ELR (cell line): ENCODE data around the gene XPR1.

Experiments used
- DNase-seq: peaks from one replicate; pipeline ENCODE4 v3.0.0-alpha.2; 2015; ENCODE audit warnings: low read depth

XPR1 gene

DNA sequence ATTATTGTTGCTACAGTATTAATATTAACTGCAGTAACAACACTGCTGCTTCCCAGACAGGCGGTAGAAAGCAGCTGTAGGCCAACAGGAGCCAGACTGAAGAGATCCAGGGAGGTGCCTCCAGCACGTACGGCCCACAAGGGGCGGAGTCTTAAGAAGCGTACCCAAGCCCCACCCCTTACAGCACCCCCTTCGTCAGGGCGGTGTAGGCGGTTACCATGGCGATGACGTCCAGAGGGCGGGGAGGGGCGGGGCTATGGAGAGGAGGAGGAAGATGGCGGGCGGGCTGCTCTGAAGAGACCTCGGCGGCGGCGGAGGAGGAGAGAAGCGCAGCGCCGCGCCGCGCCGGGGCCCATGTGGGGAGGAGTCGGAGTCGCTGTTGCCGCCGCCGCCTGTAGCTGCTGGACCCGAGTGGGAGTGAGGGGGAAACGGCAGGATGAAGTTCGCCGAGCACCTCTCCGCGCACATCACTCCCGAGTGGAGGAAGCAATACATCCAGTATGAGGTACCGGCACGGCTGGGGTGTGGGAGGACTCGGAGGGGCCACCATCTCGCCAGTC lies at the start of gene XPR1:
TSS of gene XPR1 (plus strand) at position 257 of the 560 bp plus-strand sequence. CDS start at position 437, 180 bp downstream.
- DNase-seq: peak; percentile 99

DNA sequence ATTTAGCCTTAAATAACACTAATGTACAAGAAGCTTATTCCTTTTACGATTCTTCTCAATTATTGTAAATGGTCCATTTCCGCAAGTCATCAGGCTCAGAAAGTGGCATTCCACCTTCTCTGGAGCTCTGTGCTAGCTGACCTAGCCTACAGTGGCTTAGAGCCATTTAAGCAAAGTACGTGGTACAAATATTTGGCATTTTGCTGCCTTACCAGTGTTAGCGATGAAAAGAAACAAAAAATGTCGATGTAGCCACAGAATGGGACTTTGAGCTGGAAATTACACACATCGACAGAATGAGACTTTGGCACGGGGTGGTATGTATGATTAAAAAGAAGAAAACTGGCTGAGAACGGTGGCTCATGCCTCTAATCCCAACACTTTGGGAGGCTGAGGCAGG lies 47.0 kb upstream of the XPR1 start:
- DNase-seq: no peak

DNA sequence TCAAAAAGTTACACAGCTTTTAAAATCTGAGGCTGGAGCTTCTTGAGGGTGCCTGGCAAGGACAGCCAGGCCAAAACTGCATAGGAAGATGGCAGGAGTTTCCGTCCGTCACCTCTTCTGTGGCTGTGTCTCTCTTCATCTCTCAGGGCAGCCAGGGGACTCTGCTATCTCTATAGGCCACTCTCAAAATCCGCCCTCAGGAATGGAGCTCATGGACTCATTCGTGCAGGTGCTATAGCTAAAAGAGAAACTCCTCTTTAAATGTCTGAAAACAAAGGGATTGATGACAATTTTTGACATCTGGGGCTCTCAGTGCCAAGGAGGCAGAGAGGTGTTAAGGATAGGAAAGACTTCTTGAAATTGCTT lies 45.8 kb upstream of the XPR1 start:
- no peak for DNase-seq

DNA sequence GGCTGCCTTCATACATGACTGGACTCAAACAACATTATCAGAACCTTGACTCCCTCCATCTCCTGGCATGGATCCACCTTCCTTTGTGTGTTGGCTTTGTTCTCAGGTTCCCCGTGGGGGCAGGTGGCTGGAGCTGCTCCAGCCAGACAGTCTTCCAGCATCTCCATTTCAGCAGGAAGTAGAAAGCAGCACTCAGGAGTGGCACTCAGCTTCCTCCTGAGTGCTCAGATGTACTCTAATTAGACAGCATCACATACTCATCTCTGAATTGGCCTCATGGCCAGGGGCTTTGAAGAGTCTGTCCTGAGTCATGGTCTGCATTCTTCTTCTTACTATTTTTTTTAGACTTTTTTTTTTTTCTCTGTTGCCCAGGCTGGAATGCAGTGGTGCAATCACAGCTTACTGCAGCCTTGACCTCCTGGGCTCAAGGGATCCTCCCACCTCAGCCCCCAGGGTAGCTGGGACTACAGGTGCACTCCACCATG lies 45.1 kb upstream of the XPR1 start:
- peak; percentile 61 for DNase-seq

DNA sequence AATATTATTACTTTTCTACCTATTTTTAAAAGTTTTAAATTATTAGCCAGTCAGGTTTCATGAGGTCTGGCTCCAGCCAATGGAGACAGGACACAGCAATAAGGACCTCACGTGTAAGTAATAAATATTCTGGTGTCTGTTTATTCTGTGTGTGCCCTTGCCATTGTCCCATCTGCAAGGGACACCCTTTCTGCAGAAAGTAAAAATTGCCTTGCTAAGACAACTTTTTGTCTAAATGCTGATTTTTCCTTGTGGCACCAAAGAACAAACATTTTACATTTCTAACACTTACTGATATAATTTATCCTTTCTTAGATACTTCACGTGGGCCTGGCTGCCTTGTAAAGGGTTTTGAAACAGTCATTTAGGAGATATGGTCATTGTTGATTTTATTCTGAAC lies 43.7 kb upstream of the XPR1 start:
- no peak for DNase-seq

DNA sequence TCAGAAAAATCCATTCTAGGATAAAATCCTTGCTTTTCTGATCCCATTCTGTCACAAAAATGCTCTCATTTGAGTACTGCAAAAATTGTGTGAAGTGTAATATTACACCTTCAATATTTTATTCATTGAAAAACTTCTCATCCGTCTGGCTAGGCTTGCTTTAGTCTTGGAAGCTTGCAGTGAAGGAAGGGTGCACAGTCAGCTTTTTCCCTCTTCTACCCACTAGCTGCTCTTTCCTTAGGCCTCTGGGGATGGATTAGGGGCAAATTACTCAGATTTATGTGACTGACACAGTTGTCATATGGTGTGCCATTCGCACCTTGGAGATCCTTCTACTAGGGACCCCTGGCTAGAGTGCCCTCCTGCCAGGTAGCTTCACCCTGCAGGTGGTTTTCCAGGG lies 40.9 kb upstream of the XPR1 start:
- DNase-seq: no peak

DNA sequence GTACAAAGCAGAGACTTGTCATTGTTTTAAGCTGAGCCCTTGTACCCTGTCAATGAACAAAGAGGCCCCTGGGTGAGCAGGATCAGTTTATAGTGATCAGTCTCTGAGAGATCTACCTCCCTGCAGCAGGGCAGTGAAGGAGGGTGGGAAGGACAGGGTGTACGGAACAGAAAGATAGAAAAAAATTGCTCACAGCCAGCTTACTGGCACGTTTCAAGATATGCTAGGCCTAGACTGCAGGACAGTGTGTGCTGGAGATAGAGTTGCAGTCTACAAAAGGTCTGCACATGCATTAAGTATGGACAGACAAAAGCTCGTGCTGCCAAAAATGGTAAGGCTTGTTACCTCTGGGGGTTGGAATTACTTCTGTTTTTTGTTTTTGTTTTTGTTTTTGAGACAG lies 38.4 kb upstream of the XPR1 start:
- no peak for DNase-seq

DNA sequence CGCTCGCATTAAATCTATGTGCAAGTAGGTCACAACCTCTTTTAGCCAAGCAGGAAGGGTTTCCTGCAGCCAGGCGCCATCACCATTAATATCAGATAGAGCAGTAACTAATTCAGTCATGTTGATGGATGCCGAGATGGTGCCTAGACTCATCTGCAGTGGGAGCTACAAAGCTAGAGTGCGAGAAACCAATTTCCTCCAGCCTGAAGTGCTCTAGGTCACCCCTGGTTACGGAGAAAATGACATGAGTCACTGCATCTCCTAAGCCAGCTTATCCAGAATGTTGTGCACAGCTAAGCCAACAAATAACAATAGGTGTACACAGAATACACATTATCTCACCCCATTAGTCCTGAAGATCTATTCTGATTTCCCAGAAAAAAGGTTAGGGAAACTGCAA lies 37.1 kb upstream of the XPR1 start:
- DNase-seq: no peak

DNA sequence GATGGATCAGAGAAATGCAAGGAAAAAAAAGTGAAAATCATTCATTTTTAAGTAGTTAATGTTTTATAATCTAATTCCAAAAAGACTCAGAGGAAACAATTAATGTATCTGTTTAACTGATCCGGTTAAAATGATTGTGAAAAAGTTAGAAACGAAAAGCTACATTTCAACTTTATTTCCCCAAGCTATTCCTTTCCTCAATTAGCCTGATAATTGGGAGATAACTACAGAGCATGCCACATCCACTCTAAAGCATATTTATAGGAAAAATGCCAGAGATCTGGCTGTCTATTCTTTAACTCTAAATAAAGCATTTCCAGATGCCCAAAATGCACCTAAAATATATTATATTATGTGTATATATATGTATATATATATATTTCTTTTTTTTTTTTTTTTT lies 35.9 kb upstream of the XPR1 start:
- no peak for DNase-seq

DNA sequence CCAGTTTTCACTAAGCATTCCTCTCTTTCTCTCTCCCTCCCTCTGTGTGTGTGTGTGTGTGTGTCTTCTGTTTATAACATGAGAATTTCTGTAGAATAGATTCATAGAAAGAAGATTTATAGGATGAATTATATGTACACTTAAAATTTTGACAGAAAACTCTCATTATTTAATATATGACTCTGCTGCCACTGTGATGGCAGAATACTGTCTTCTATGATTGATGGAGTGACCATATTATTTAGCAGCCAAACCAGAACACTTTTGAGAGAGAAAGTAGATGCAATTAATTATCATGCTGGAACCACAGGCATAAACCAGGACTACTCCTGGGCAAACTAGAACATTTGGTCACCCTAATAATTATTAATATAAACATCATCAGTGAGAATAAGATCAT lies 34.3 kb upstream of the XPR1 start:
- no peak for DNase-seq

DNA sequence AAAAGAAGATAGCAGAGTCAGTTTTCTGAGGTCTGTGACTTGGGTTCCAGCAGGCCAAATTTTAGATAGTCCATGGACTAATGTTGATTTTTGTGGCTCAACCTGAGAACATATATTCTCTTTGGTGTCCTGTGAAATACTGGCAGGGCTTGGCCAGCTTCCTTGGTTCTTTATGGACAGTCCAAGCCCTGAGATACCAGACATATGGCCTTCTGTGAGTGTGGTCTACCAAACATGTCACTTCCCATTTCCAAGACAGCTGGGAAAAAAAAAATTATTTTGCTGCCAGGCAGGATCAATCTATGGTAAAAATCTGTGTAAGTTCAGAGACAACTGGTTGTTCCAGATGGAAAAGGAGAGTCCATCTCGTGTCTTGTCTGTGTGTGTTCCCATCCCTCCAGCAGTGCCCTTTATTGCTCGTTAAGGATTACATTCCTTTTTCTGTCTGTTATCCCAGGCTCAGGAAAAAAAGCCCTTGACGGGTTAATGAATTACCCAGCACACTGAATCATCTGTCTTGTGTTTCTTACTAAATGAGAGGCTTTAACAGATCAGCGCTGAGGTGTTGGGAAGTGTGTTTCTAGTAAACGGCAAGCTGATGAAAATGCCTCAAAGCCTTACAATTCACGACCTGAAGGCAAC lies 33.4 kb upstream of the XPR1 start:
- no peak for DNase-seq

DNA sequence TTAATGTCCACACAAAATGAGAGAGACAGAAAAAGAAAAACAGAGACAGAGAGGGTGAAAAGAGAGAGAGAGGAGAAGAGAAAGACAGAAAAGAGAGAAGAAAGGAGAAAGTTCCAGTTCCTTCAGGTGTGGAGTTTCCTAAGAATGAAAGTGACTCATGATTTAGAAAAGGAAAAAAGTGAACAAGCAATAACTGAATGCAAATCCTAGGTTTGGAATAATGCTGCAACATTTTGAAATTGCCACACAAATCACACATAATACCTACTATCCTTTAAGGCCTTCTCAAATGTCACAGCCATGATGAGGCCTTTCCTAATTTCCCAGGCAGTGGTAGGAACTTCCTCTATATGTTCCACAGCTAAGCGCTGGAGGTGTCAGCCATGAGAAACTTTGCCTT lies 31.5 kb upstream of the XPR1 start:
- DNase-seq: no peak

DNA sequence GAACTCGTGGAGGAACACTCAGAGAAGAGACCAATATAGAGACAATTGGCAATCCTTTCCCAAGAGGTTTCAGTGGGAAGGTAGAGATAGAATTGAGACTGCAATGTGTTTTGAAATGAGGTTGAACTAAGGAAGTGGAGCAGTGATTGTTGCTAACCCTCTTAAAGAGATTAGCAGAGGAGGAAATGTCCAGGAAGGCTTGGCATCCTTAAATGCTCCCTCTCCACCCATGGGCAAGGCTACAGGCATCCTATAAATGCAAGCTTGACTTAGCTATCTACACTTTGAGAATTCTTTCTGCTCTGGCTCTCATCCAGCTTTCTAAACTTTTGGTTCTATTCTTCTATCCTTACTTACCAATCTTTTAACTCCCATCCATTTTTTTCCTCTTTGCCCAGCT lies 30.3 kb upstream of the XPR1 start:
- DNase-seq: no peak

DNA sequence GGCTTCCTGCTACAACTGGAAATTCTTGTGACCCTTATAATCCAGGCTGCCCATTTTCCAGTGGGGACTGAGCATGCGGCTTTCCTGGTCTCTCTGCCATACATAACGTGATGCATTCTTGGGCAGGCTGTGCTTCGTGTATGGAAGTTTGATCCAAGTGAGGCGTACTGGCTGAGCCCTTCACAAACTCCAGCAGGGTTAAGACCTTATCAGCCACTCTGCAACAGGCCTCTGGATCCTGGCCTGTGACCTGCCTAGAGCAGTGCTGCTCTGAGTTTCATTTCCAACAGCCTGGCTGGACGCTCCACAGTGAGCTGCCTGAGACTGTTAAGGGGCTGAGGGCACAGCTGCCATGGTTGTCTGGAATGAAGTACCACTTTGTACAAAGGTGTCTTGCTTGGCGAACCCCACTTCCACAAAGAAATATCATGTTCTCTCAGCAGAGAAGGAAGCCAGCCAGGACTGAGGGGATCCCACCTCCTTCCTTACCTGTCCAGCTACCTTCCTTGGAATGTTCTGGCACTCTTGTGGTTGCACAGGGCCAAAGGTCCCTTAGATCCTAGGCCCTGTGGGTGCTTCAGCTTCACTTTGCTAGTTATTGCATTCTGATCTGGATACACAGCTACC lies 28.5 kb upstream of the XPR1 start:
- DNase-seq: no peak

DNA sequence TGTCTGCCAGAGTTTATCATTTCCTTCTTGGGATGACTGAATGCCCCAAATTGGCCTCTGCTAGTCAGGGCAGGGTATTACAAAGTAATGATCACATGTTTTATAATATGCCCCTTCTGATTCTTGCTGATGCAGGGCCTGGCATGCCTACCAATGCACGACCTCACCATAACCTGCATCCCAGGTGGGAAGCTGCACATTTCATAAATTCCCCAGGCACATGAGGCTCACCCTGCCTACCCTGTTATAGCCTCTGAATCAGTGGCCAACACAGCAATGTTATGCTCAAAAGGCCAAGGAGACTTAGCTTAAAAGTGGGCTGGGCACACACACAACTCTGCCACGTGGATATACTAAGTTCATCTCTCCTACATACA lies 28.0 kb upstream of the XPR1 start:
- DNase-seq: no peak

DNA sequence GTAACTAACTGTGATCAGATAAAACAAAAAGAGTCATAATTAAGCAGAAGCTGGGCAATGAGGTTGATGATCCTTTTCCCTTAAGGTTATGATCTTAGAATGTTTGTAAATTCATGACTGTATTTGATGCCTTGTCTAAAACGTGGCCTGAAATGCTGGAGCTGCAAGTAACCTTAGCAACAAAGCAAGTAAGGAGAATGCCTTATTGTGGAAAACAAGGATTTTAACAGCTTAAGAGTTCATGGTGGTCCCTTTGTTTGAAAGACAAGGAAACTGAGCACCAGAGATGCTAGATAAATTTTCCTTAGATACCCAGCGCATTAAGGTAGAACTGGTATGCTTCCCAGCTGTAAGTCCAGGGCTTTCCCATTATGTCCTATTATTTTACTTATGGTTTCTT lies 25.7 kb upstream of the XPR1 start:
- no peak for DNase-seq

DNA sequence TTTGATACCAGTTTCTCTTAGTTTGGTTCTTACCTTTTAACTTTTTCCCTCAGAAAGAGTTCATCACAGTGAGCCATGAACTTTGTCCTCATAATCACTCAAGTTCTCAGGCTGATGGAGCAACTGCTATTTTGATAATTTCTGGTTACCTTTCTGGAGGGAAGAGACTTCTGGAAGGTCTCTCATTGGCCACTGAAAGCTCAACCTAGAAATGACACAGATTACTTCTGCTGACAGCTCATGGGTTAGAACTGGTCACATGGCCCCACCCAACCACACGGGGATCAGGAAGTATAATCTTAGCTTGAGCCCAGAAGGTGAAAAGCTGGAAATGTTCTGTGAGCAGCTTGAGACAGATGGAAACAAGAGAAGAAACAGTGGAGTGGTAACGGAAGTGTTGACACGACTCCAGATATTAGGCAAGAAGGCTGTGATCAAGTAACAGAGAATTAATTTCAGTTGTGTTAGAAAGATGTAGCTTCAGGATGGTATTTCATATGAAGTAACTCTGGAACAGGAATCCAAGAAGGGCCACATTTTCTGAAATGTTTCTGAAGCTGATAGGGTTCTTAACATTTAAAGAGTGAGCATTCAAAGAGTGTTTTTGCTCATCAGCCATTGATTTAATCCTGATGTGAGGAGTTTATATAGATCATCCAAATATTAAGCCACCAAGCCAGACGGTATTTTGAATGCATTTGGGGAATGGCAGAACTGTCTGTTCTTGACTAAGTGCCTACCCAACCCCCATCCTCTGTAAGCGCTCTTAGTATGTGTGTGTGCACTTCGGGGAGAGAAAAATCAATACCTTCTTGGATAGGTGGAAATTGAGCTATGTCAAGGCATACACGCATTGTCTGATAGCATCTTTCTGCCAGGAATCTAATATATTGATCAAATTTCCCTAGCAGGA lies 21.9 kb upstream of the XPR1 start:
- DNase-seq: no peak

DNA sequence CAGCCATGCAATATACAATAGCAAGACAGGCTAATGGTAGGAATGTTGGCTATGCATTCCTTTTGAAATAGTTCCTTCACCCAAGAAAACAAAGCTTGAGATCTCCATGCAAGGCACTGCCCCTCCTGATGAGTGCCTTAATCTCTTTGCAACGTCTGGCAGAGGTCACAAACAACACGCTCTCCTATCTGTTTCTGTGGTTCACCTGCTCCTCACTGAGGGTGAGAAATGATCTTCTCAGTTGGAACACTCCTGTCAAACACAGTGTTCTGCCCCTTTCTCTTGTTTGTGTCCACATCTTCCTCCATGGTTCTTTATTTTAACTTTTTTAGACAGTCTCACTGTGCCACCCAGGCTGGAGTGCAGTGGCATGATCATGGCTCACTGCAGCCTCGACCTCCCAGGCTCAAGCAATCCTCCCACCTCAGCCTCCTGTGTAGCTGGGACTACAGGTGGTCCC lies 21.2 kb upstream of the XPR1 start:
- no peak for DNase-seq

DNA sequence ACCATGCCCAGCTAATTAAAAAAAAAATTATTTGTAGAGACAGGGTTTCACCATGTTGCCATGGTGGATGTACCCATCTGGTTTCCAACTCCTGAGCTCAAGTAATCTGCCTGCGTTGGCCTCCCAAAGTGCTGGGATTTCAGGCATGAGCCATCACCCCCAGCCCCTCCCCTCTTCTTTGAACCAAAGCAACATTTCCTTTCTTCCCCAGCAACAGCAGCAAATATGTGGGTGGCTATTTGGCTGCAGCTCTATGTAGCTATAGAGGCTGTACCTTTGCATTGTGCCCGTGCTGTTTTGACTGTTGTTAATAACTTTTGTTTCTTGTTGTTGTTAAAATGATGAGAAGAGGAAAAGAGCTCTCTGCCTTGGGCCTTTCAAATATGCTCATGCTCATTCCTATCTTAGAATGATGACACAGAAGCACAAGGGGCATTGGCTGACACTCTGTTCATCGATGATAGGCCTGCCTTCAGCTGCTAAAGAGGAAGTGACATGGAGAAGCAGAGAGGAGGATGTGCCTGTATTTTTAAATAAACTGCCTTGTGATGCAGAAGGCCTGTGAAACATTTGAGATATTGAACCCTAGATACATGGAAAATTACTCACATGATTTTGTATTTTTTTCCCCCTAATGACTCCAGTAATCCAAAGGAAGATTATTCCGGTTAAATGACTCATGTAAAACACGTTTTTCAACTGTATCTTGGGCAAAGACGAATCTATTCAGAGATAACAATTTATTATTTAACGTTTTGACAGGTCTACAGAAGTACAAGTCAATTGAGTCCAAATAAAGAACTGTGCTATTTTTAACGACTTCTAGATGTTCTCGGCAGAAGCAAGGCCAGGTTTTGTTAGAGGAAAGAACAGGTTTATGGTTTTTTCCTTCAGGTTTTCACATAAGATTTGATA lies 20.5 kb upstream of the XPR1 start:
- DNase-seq: no peak

DNA sequence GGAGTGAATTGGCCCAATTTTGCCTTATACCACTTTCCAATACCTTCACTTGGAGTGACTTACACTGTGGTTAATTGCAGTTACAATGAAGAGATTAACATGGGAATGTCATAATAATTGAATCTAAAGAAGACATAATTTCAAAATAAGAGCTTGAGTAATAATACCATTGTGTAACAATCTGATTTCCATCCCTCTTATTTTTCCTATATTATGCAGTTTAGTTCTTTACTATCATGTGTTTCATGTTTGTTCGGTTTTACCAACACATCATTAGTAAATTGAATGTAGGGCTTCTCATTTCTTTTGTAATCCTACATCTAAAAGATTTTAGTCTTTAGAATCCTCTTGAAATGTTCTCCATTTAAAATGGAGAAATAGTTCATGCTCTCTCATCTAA lies 19.2 kb upstream of the XPR1 start:
- no peak for DNase-seq

DNA sequence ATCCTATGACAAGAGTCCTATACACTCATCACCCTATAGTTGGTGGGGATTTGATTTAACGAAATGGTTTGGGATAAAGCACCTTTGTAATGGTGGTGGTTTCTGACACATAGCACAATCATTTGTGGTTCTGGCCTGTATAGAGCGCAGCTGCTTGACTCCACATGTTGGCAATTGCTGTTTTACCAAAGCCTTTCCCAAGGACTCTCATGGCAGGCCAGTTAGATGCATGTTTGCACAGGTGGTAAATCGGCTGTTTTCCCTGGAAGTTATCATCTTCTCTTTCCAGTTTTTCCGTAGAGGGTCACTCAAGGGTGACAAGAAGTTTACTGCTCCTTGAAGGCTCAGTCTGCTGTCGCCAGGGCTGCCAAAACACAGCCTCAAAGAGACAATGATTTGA lies 17.1 kb upstream of the XPR1 start:
- DNase-seq: no peak
